ENCODE measurements around the gene FBLN5.

The FBLN5 gene

GRCh38 chr14:91942946-91943345, 4.5 kb downstream of the FBLN5 start:
- WGBS (ENCODE audit: extremely low coverage, insufficient coverage, low lambda C conversion rate) = no CpG with 5 or more reads among the region's 9 CpGs
- H2BK15ac ChIP-seq (replicated peaks; ENCODE audit: low read depth) = no peak overlapping the region
- H3K4ac ChIP-seq (ENCODE audit: low read depth, low read length) = no peak overlapping the region
- no peak overlapping the region for H3K4me2 ChIP-seq (ENCODE audit: low read length)
- H3K23ac ChIP-seq (ENCODE audit: low read length) = no peak overlapping the region
- no peak overlapping the region for H3K4me3 ChIP-seq (ENCODE audit: low read length)
- no peak overlapping the region for H3K9ac ChIP-seq (ENCODE audit: low read length)
- H2BK120ac ChIP-seq (ENCODE audit: low read depth, low read length) = no peak overlapping the region
- H4K8ac ChIP-seq (ENCODE audit: low read depth, low read length) = no peak overlapping the region
- H3K79me1 ChIP-seq (ENCODE audit: low read length) = no peaks in the 10 kb centered on the region
- no peak overlapping the region for H3K56ac ChIP-seq (ENCODE audit: low read length)
- no peaks in the 10 kb centered on the region for H3K36me3 ChIP-seq (ENCODE audit: control insufficient read depth, insufficient read depth, low read length)
- DNase-seq = no peak
- H3K27ac ChIP-seq (ENCODE audit: low read depth, low read length) = no peak overlapping the region
- H2BK5ac ChIP-seq (ENCODE audit: low read length) = no peak overlapping the region
- peaks cover 3% of the 10 kb centered on the region for H3K4me1 ChIP-seq (ENCODE audit: control insufficient read depth, low read depth, low read length)
- peaks cover 4% of the 10 kb centered on the region for H3K27me3 ChIP-seq (ENCODE audit: insufficient read depth, low read length, poor library complexity)
- H4K5ac ChIP-seq (ENCODE audit: low read length) = no peak overlapping the region
- H3K18ac ChIP-seq (ENCODE audit: low read length) = no peak overlapping the region
- no peaks in the 10 kb centered on the region for H3K79me2 ChIP-seq (ENCODE audit: control insufficient read depth, insufficient read depth, low read length)
- H2AK5ac ChIP-seq (ENCODE audit: low read length) = no peak overlapping the region

DNA sequence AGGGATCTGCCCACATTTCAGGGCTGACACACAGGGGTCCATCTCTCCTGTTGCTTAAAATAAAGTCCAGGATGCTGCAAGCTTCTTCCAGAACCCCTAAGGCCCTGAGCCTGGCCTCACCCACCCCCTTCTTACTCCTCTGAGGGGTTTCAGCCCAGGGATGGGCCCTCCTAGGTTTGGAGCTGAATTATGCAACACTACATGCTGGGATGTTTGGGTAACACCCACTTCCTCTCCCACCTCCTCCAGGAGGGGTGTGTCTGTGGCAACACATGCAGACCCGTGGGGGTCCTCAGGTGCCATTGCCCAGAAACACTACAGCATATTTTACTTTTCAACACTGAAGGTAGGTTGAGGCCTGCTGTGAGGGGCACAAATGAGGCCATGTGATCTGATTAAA, 5.4 kb downstream of the FBLN5 start:
- H3K9ac ChIP-seq (ENCODE audit: low read length) = no peak overlapping the region
- H3K36me3 ChIP-seq (ENCODE audit: control insufficient read depth, insufficient read depth, low read length) = no peaks in the 10 kb centered on the region
- H3K27ac ChIP-seq (ENCODE audit: low read depth, low read length) = no peak overlapping the region
- WGBS (ENCODE audit: extremely low coverage, insufficient coverage, low lambda C conversion rate) = no CpG with 5 or more reads among the region's 1 CpG
- H3K79me1 ChIP-seq (ENCODE audit: low read length) = no peaks in the 10 kb centered on the region
- peaks cover 4% of the 10 kb centered on the region for H3K27me3 ChIP-seq (ENCODE audit: insufficient read depth, low read length, poor library complexity)
- H3K79me2 ChIP-seq (ENCODE audit: control insufficient read depth, insufficient read depth, low read length) = no peaks in the 10 kb centered on the region
- H3K4me3 ChIP-seq (ENCODE audit: low read length) = no peak overlapping the region
- no peak overlapping the region for H3K23ac ChIP-seq (ENCODE audit: low read length)
- no peak overlapping the region for H3K4ac ChIP-seq (ENCODE audit: low read depth, low read length)
- no peak overlapping the region for H2BK5ac ChIP-seq (ENCODE audit: low read length)
- no peak overlapping the region for H2BK120ac ChIP-seq (ENCODE audit: low read depth, low read length)
- no peak overlapping the region for H3K56ac ChIP-seq (ENCODE audit: low read length)
- DNase-seq = no peak
- no peak overlapping the region for H3K4me2 ChIP-seq (ENCODE audit: low read length)
- peaks cover 3% of the 10 kb centered on the region for H3K4me1 ChIP-seq (ENCODE audit: control insufficient read depth, low read depth, low read length)
- H4K8ac ChIP-seq (ENCODE audit: low read depth, low read length) = no peak overlapping the region
- H2BK15ac ChIP-seq (replicated peaks; ENCODE audit: low read depth) = no peak overlapping the region
- no peak overlapping the region for H4K5ac ChIP-seq (ENCODE audit: low read length)
- H3K18ac ChIP-seq (ENCODE audit: low read length) = no peak overlapping the region
- H2AK5ac ChIP-seq (ENCODE audit: low read length) = no peak overlapping the region

- no peak overlapping the region for H3K27ac ChIP-seq (ENCODE audit: low read depth, low read length)
- no peak overlapping the region for H3K4me3 ChIP-seq (ENCODE audit: low read length)
- no peak overlapping the region for H3K56ac ChIP-seq (ENCODE audit: low read length)
- no peaks in the 10 kb centered on the region for H3K36me3 ChIP-seq (ENCODE audit: control insufficient read depth, insufficient read depth, low read length)
- H2BK5ac ChIP-seq (ENCODE audit: low read length) = no peak overlapping the region
- no peak overlapping the region for H2BK15ac ChIP-seq (replicated peaks; ENCODE audit: low read depth)
- no peaks in the 10 kb centered on the region for H3K79me1 ChIP-seq (ENCODE audit: low read length)
- no peak overlapping the region for H2BK120ac ChIP-seq (ENCODE audit: low read depth, low read length)
- H3K4me2 ChIP-seq (ENCODE audit: low read length) = no peak overlapping the region
- H3K23ac ChIP-seq (ENCODE audit: low read length) = no peak overlapping the region
- no peak overlapping the region for H2AK5ac ChIP-seq (ENCODE audit: low read length)
- no peak for DNase-seq
- no peak overlapping the region for H4K8ac ChIP-seq (ENCODE audit: low read depth, low read length)
- peaks cover 3% of the 10 kb centered on the region for H3K4me1 ChIP-seq (ENCODE audit: control insufficient read depth, low read depth, low read length)
- H4K5ac ChIP-seq (ENCODE audit: low read length) = no peak overlapping the region
- no peaks in the 10 kb centered on the region for H3K27me3 ChIP-seq (ENCODE audit: insufficient read depth, low read length, poor library complexity)
- no CpG with 5 or more reads among the region's 3 CpGs for WGBS (ENCODE audit: extremely low coverage, insufficient coverage, low lambda C conversion rate)
- no peak overlapping the region for H3K18ac ChIP-seq (ENCODE audit: low read length)
- no peak overlapping the region for H3K9ac ChIP-seq (ENCODE audit: low read length)
- no peaks in the 10 kb centered on the region for H3K79me2 ChIP-seq (ENCODE audit: control insufficient read depth, insufficient read depth, low read length)
- H3K4ac ChIP-seq (ENCODE audit: low read depth, low read length) = no peak overlapping the region
Observed at GRCh38 chr14:91940209-91940608, 7.3 kb downstream of the FBLN5 start.

DNA sequence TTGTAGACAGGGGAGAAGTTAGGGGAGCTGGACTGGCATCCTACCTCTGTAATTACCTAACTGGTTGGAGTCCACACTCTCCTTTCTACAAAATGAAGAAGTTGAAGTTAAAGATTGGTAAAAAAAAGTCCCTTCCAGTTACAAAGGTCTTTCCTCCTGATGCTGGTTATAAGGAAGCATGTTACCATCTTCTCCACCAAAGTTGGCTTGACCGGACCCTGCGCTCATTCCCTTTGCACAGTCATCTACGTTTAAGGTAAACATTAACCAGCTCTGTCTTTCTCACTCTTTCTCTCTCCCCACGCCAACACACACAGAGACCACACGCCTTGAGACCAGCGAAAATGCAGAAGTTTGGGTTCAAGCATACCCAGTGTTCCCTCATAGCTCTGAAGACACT, 11.9 kb downstream of the FBLN5 start:
- Histone ChIP-seq H3K4ac (ENCODE audit: low read depth, low read length) (no peak overlapping the region), H2AK5ac (ENCODE audit: low read length) (no peak overlapping the region), H3K4me2 (ENCODE audit: low read length) (no peak overlapping the region), H2BK120ac (ENCODE audit: low read depth, low read length) (no peak overlapping the region), H3K18ac (ENCODE audit: low read length) (no peak overlapping the region), H3K23ac (ENCODE audit: low read length) (no peak overlapping the region), H3K36me3 (ENCODE audit: control insufficient read depth, insufficient read depth, low read length) (no peaks in the 10 kb centered on the region), H3K79me2 (ENCODE audit: control insufficient read depth, insufficient read depth, low read length) (no peaks in the 10 kb centered on the region), H3K9ac (ENCODE audit: low read length) (no peak overlapping the region), H3K56ac (ENCODE audit: low read length) (no peak overlapping the region), H2BK15ac (replicated peaks; ENCODE audit: low read depth) (no peak overlapping the region), H2BK5ac (ENCODE audit: low read length) (no peak overlapping the region), H3K4me3 (ENCODE audit: low read length) (no peak overlapping the region), H3K27me3 (ENCODE audit: insufficient read depth, low read length, poor library complexity) (no peaks in the 10 kb centered on the region), H4K8ac (ENCODE audit: low read depth, low read length) (no peak overlapping the region), H3K27ac (ENCODE audit: low read depth, low read length) (no peak overlapping the region), H3K79me1 (ENCODE audit: low read length) (no peaks in the 10 kb centered on the region), H3K4me1 (ENCODE audit: control insufficient read depth, low read depth, low read length) (peaks cover 10% of the 10 kb centered on the region), H4K5ac (ENCODE audit: low read length) (no peak overlapping the region)
- no CpG with 5 or more reads among the region's 6 CpGs for WGBS (ENCODE audit: extremely low coverage, insufficient coverage, low lambda C conversion rate)
- no peak for DNase-seq

GRCh38 chr14:91934554-91935285, 12.8 kb downstream of the FBLN5 start:
- no peak overlapping the region for H2BK120ac ChIP-seq (ENCODE audit: low read depth, low read length)
- H2BK15ac ChIP-seq (replicated peaks; ENCODE audit: low read depth) = no peak overlapping the region
- H3K36me3 ChIP-seq (ENCODE audit: control insufficient read depth, insufficient read depth, low read length) = no peaks in the 10 kb centered on the region
- H3K4ac ChIP-seq (ENCODE audit: low read depth, low read length) = no peak overlapping the region
- H3K27me3 ChIP-seq (ENCODE audit: insufficient read depth, low read length, poor library complexity) = no peaks in the 10 kb centered on the region
- no CpG with 5 or more reads among the region's 8 CpGs for WGBS (ENCODE audit: extremely low coverage, insufficient coverage, low lambda C conversion rate)
- H3K27ac ChIP-seq (ENCODE audit: low read depth, low read length) = no peak overlapping the region
- no peak for DNase-seq
- no peak overlapping the region for H3K4me2 ChIP-seq (ENCODE audit: low read length)
- no peaks in the 10 kb centered on the region for H3K79me1 ChIP-seq (ENCODE audit: low read length)
- no peak overlapping the region for H3K18ac ChIP-seq (ENCODE audit: low read length)
- no peaks in the 10 kb centered on the region for H3K79me2 ChIP-seq (ENCODE audit: control insufficient read depth, insufficient read depth, low read length)
- no peak overlapping the region for H4K5ac ChIP-seq (ENCODE audit: low read length)
- no peak overlapping the region for H2AK5ac ChIP-seq (ENCODE audit: low read length)
- no peak overlapping the region for H3K56ac ChIP-seq (ENCODE audit: low read length)
- no peak overlapping the region for H4K8ac ChIP-seq (ENCODE audit: low read depth, low read length)
- no peak overlapping the region for H3K9ac ChIP-seq (ENCODE audit: low read length)
- H3K23ac ChIP-seq (ENCODE audit: low read length) = no peak overlapping the region
- H3K4me1 ChIP-seq (ENCODE audit: control insufficient read depth, low read depth, low read length) = peaks cover 14% of the 10 kb centered on the region
- no peak overlapping the region for H2BK5ac ChIP-seq (ENCODE audit: low read length)
- H3K4me3 ChIP-seq (ENCODE audit: low read length) = no peak overlapping the region
